ENCODE data around the gene AP3B1.

Gene AP3B1

DNA sequence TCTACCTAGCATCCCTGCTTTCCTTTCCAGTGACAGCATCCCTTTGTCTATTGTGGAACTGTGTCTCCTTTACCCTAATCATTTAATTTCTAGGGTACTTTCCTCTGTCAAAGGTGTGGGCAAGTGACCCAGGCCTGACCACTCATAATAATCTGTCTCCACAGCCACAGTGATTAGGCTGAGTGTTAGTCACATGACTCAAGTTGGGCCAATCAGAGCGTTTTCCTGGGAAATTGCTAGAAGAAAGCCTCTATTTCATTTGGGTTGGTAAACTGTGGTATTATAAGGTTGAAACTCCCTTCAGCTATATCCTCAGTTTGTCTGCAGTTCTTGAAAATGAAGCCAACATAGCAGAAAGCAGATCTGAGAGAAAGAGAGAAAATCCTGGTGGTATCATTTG lies 14.2 kb upstream of the AP3B1 start:
- Mint-ChIP-seq H3K27ac (no peak overlapping the region), H3K27me3 (ENCODE audit: low read depth) (peaks cover 26% of the 10 kb centered on the region), H3K4me3 (no peak overlapping the region), H3K36me3 (ENCODE audit: low read depth) (no peaks in the 10 kb centered on the region), H3K9me3 (no peaks in the 10 kb centered on the region), H3K4me1 (ENCODE audit: low read depth) (no peaks in the 10 kb centered on the region)

GRCh38 chr5:78300464-78301045 lies 6.1 kb upstream of the AP3B1 start:
- Mint-ChIP-seq H3K4me3 (no peak overlapping the region), H3K27ac (no peak overlapping the region), H3K4me1 (ENCODE audit: low read depth) (peaks cover 3% of the 10 kb centered on the region), H3K27me3 (ENCODE audit: low read depth) (peaks cover 37% of the 10 kb centered on the region), H3K36me3 (ENCODE audit: low read depth) (no peaks in the 10 kb centered on the region), H3K9me3 (no peaks in the 10 kb centered on the region)

- Mint-ChIP-seq H3K9me3 (no peaks in the 10 kb centered on the region), H3K27me3 (ENCODE audit: low read depth) (peaks cover 13% of the 10 kb centered on the region), H3K4me3 (peak overlapping the region; percentile 92), H3K4me1 (ENCODE audit: low read depth) (peaks cover 16% of the 10 kb centered on the region), H3K36me3 (ENCODE audit: low read depth) (peaks cover 2% of the 10 kb centered on the region), H3K27ac (peak overlapping the region; percentile 98)
These were observed 800 bp upstream of the AP3B1 start for GRCh38 chr5:78295035-78295961.

- H3K27me3 Mint-ChIP-seq (ENCODE audit: low read depth), result peaks cover 5% of the 10 kb centered on the region
- peaks cover 23% of the 10 kb centered on the region for H3K4me1 Mint-ChIP-seq (ENCODE audit: low read depth)
- H3K9me3 Mint-ChIP-seq, result no peaks in the 10 kb centered on the region
- H3K4me3 Mint-ChIP-seq, result peak overlapping the region; percentile 92
- H3K27ac Mint-ChIP-seq, result peak overlapping the region; percentile 98
- peaks cover 2% of the 10 kb centered on the region for H3K36me3 Mint-ChIP-seq (ENCODE audit: low read depth)
These were observed 649 bp downstream of the AP3B1 start for GRCh38 chr5:78293851-78294247.

DNA sequence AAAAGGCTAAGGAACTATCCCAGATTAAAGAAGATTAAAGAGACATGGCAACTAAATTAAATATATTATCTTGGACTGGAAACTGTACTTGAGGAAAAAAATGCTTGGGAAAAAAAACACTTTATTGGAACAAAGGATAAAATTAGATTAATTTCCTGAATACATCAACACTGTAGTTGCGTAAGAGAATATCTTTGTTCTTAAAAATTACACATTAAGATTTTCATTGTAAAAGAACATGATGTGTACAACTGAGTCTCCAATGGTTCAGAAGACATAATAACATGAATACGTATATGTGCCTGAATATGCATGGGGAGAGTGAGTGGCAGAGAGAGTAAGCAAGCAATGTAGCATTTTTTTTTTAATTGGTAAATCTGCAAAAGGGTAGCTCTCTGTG lies 2.8 kb downstream of the AP3B1 start:
- H3K4me1 Mint-ChIP-seq (ENCODE audit: low read depth), result peaks cover 25% of the 10 kb centered on the region
- no peak overlapping the region for H3K4me3 Mint-ChIP-seq
- H3K27ac Mint-ChIP-seq, result no peak overlapping the region
- no peaks in the 10 kb centered on the region for H3K9me3 Mint-ChIP-seq
- H3K27me3 Mint-ChIP-seq (ENCODE audit: low read depth), result peaks cover 5% of the 10 kb centered on the region
- peaks cover 2% of the 10 kb centered on the region for H3K36me3 Mint-ChIP-seq (ENCODE audit: low read depth)

GRCh38 chr5:78289911-78290310 lies 4.6 kb downstream of the AP3B1 start:
- Mint-ChIP-seq H3K36me3 (ENCODE audit: low read depth) (peaks cover 5% of the 10 kb centered on the region), H3K27ac (no peak overlapping the region), H3K9me3 (no peaks in the 10 kb centered on the region), H3K4me3 (no peak overlapping the region), H3K4me1 (ENCODE audit: low read depth) (peaks cover 29% of the 10 kb centered on the region), H3K27me3 (ENCODE audit: low read depth) (no peaks in the 10 kb centered on the region)

DNA sequence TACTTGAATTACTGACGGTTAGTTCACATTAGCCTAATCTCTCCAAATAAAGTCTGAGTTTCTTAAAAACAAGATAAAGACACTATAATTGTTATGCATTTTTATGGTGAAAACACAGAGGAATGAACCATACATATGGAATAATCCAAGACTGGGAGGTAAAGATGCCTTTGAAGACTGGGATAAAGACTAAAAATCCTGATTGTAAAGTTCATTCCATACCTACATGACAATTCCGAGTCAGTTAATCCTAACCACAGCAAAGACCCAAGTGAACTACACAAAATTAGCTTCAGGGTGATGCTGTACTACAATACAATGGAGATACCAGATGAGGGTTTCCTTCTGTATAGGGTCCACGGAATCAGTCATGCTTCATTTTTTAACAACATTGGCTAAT lies 6.3 kb downstream of the AP3B1 start:
- Mint-ChIP-seq H3K27ac (no peak overlapping the region), H3K4me3 (no peak overlapping the region), H3K4me1 (ENCODE audit: low read depth) (peaks cover 32% of the 10 kb centered on the region), H3K27me3 (ENCODE audit: low read depth) (no peaks in the 10 kb centered on the region), H3K36me3 (ENCODE audit: low read depth) (peaks cover 5% of the 10 kb centered on the region), H3K9me3 (no peaks in the 10 kb centered on the region)

- Mint-ChIP-seq H3K27me3 (ENCODE audit: low read depth) (no peaks in the 10 kb centered on the region), H3K27ac (no peak overlapping the region), H3K9me3 (no peaks in the 10 kb centered on the region), H3K4me3 (no peak overlapping the region), H3K36me3 (ENCODE audit: low read depth) (peaks cover 5% of the 10 kb centered on the region), H3K4me1 (ENCODE audit: low read depth) (peaks cover 32% of the 10 kb centered on the region)
These were observed 6.7 kb downstream of the AP3B1 start for GRCh38 chr5:78287833-78288232.

DNA sequence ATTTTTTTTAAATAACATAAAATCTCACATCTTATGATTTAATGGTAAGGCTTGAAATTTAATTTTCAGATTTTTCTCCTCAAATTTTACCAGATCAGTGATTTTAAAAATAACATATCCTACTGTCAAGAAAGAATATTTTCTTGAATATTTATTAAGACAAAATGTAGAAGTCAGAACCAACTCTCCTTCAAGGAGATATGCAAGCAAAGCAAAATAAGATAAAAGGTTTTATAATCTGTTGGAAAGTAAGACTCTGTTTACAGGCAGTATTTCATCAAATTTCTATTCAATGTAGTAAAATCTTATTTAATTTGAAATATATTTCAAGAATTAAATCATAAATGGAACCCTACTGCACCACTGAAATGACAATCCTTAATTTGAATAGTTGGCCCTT lies 7.3 kb downstream of the AP3B1 start:
- peaks cover 5% of the 10 kb centered on the region for H3K36me3 Mint-ChIP-seq (ENCODE audit: low read depth)
- no peaks in the 10 kb centered on the region for H3K9me3 Mint-ChIP-seq
- H3K4me3 Mint-ChIP-seq, result no peak overlapping the region
- H3K4me1 Mint-ChIP-seq (ENCODE audit: low read depth), result peaks cover 29% of the 10 kb centered on the region
- no peaks in the 10 kb centered on the region for H3K27me3 Mint-ChIP-seq (ENCODE audit: low read depth)
- no peak overlapping the region for H3K27ac Mint-ChIP-seq

- Mint-ChIP-seq H3K4me1 (ENCODE audit: low read depth) (peaks cover 25% of the 10 kb centered on the region), H3K4me3 (no peak overlapping the region), H3K27ac (no peak overlapping the region)
These were observed 8.2 kb downstream of the AP3B1 start for GRCh38 chr5:78286290-78286689.

GRCh38 chr5:78283802-78284201 lies 10.7 kb downstream of the AP3B1 start:
- H3K9me3 Mint-ChIP-seq, result no peaks in the 10 kb centered on the region
- no peak overlapping the region for H3K27ac Mint-ChIP-seq
- no peak overlapping the region for H3K4me3 Mint-ChIP-seq
- H3K36me3 Mint-ChIP-seq (ENCODE audit: low read depth), result peaks cover 5% of the 10 kb centered on the region
- no peaks in the 10 kb centered on the region for H3K27me3 Mint-ChIP-seq (ENCODE audit: low read depth)
- peaks cover 18% of the 10 kb centered on the region for H3K4me1 Mint-ChIP-seq (ENCODE audit: low read depth)

More at GRCh38 chr5:78286290-78286689, 8.2 kb downstream of the AP3B1 start:
- H3K36me3 Mint-ChIP-seq (ENCODE audit: low read depth), result peaks cover 5% of the 10 kb centered on the region
- no peaks in the 10 kb centered on the region for H3K27me3 Mint-ChIP-seq (ENCODE audit: low read depth)
- no peaks in the 10 kb centered on the region for H3K9me3 Mint-ChIP-seq

- H3K27me3 Mint-ChIP-seq (ENCODE audit: low read depth), result no peaks in the 10 kb centered on the region
These were observed 11.4 kb downstream of the AP3B1 start for GRCh38 chr5:78283105-78283504.

GRCh38 chr5:78280261-78280660 lies 14.2 kb downstream of the AP3B1 start:
- Mint-ChIP-seq H3K9me3 (no peaks in the 10 kb centered on the region), H3K27ac (no peak overlapping the region), H3K27me3 (ENCODE audit: low read depth) (no peaks in the 10 kb centered on the region), H3K36me3 (ENCODE audit: low read depth) (peaks cover 7% of the 10 kb centered on the region), H3K4me1 (ENCODE audit: low read depth) (peaks cover 14% of the 10 kb centered on the region), H3K4me3 (no peak overlapping the region)

More at GRCh38 chr5:78283105-78283504, 11.4 kb downstream of the AP3B1 start:
- Mint-ChIP-seq H3K4me1 (ENCODE audit: low read depth) (peaks cover 18% of the 10 kb centered on the region), H3K4me3 (no peak overlapping the region), H3K27ac (no peak overlapping the region), H3K36me3 (ENCODE audit: low read depth) (peaks cover 5% of the 10 kb centered on the region), H3K9me3 (no peaks in the 10 kb centered on the region)

DNA sequence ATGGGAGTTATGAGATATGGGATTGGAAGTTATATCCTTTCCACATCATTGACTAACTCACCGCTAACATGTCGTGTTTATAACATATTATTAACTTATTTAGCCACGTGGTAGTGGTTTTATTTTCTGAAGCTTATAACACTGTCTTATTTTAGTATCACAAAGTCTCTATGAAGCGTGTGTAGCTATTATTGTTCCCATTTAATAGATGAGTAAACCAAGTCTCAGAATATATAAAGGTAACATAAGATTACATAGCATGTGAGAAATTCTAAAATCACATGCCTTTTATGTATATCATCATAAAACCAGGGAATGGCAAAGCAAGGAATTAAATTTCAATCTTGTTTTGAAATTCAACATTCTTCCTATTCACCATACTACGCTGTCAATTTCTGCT lies 15.3 kb downstream of the AP3B1 start:
- H3K4me3 Mint-ChIP-seq, result no peak overlapping the region
- H3K9me3 Mint-ChIP-seq, result no peaks in the 10 kb centered on the region
- no peaks in the 10 kb centered on the region for H3K27me3 Mint-ChIP-seq (ENCODE audit: low read depth)
- H3K27ac Mint-ChIP-seq, result no peak overlapping the region
- H3K36me3 Mint-ChIP-seq (ENCODE audit: low read depth), result peaks cover 5% of the 10 kb centered on the region
- peaks cover 12% of the 10 kb centered on the region for H3K4me1 Mint-ChIP-seq (ENCODE audit: low read depth)

DNA sequence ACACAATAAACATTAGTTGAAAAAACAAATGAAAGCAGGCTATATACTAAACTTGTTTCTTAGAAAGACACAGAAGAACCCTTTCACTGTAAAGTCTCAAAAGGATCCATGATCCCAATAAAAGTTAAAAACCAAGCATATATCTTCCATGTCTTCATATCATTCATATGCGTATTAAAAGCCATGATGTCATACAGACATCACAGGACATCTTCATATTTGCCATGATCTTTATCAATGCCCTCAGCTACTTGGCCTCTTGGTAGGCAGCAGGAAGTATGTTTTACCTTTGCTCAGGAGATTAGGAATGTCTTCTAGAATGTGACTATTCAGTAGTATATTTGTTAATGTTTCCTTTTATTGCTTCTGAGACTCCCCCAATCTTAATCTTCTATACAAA lies 16.8 kb downstream of the AP3B1 start:
- Mint-ChIP-seq H3K36me3 (ENCODE audit: low read depth) (peaks cover 6% of the 10 kb centered on the region), H3K4me3 (no peak overlapping the region), H3K27me3 (ENCODE audit: low read depth) (no peaks in the 10 kb centered on the region), H3K4me1 (ENCODE audit: low read depth) (peaks cover 6% of the 10 kb centered on the region), H3K27ac (no peak overlapping the region), H3K9me3 (no peaks in the 10 kb centered on the region)

Measured in T-helper 1 cell treated with Interleukin-12 subunit alpha and Interleukin-12 subunit beta and Interleukin-4 antibody, amounts not matched to agents 30 μg/mL and 1 μg/mL, for 36 hours (primary cell).